Spleen (tissue), 7 donors: ENCODE measurements around the gene IGF1R.

Source experiments
- POLR2AphosphoS5 ChIP-seq, 3 donors: sonication (generic); formaldehyde crosslinking; IDR thresholded peaks; one replicate each; pipeline ENCODE4 v1.5.1; 2017; ENCODE audit warnings: antibody characterized with exemption in 3 of 3
- TF ChIP-seq, protein P1 (sequence below), 11 experiments: fragments of 200-600 bp in 7 of 11; fragments of 450-650 bp in 4 of 11; sonication (generic) in 4 of 11; IDR thresholded peaks in 8 of 11; conservative IDR thresholded peaks in 3 of 11; 1 replicate in 7 of 11; 2 replicates in 4 of 11; pipeline versions ENCODE4 v1.4.0 to v1.8.0; 2016 to 2021; ENCODE audit warnings: antibody characterized with exemption in 11 of 11, inconsistent platforms in 4 of 11, mild to moderate bottlenecking in 1 of 11
- donor health status: DM: no; HTN: no; CAD: no; lungs with moderate emphysema.
- donor health status: DM: no; HTN: no; CAD: no.
- donor health status: DM: no; HTN: no; CAD: no.

DNA sequence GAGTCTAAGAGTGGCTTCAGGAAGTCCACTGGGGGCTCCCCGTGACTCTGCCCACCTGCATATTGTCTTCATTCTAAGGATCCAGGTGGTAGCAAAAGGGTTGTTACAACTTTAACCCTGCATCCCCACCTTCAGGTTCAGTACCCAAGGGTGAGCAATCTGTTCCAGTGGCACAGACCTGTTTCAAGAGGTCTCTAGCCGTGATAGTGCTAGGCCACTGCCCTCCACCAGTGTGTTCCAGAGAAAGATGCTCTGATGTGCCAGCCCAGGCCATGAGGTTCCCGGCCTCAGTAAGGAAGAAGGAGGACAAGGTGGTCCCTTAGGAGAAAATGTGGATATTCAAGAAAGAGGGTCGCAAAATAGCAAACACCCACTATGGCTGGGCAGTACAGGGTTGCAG, 87.0 kb downstream of the IGF1R start:
- TF ChIP-seq, protein P1, sequence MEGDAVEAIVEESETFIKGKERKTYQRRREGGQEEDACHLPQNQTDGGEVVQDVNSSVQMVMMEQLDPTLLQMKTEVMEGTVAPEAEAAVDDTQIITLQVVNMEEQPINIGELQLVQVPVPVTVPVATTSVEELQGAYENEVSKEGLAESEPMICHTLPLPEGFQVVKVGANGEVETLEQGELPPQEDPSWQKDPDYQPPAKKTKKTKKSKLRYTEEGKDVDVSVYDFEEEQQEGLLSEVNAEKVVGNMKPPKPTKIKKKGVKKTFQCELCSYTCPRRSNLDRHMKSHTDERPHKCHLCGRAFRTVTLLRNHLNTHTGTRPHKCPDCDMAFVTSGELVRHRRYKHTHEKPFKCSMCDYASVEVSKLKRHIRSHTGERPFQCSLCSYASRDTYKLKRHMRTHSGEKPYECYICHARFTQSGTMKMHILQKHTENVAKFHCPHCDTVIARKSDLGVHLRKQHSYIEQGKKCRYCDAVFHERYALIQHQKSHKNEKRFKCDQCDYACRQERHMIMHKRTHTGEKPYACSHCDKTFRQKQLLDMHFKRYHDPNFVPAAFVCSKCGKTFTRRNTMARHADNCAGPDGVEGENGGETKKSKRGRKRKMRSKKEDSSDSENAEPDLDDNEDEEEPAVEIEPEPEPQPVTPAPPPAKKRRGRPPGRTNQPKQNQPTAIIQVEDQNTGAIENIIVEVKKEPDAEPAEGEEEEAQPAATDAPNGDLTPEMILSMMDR (IDR thresholded peaks at IDR 0.05 in 8 of 11, conservative IDR thresholded peaks at IDR 0.05 in 3 of 11) = no peak
- TF ChIP-seq POLR2AphosphoS5 (IDR thresholded peaks at IDR 0.05) = no peak
